HEK293 (cell line): ENCODE results near the gene AP3B1.

ENCODE experiments used
- CTCF ChIA-PET: fragments of 350-600 bp; formaldehyde crosslinking; extraction: SDS; loops from one replicate; lab custom pipeline; 2021; ENCODE audit warnings: antibody characterized with exemption; lab: Yijun Ruan, JAX
- POLR2A ChIA-PET: fragments of 300-600 bp; formaldehyde crosslinking; extraction: SDS; loops from one replicate; lab custom pipeline; 2020; ENCODE audit warnings: antibody characterized with exemption, inconsistent platforms; lab: Yijun Ruan, JAX
- H3K27ac ChIP-seq: fragments of 200-500 bp; sonication (Bioruptor generic); 2 replicates; pipeline ENCODE4 v1.5.1; 2014; ENCODE audit warnings: low read depth, low read length, control low read depth, inconsistent platforms; ENCODE audit errors: extremely low read depth
- H3K36me3 ChIP-seq, 2 experiments: fragments of 200-500 bp in 1 of 2; sonication (Bioruptor generic) in 1 of 2; 1 replicate in 1 of 2; 2 replicates in 1 of 2; pipeline ENCODE4 v1.5.1; 2014 to 2017; ENCODE audit warnings: inconsistent platforms in 2 of 2, low read length in 2 of 2; ENCODE audit not compliant: control insufficient read depth in 2 of 2, insufficient read depth in 1 of 2
- H3K4me1 ChIP-seq: fragments of 200-500 bp; sonication (Bioruptor generic); 2 replicates; pipeline ENCODE4 v1.5.1; 2014; ENCODE audit warnings: mild to moderate bottlenecking, low read length, inconsistent platforms; ENCODE audit not compliant: control insufficient read depth, insufficient read depth
- H3K4me3 ChIP-seq: 2 replicates; pipeline ENCODE4 v1.5.1; 2011; ENCODE audit warnings: low read depth, mild to moderate bottlenecking, control low read depth, low read length, moderate library complexity
- H3K9me3 ChIP-seq: fragments of 200-500 bp; sonication (Bioruptor generic); 2 replicates; pipeline ENCODE4 v1.5.1; 2014; ENCODE audit warnings: low read depth, low read length, inconsistent platforms; ENCODE audit not compliant: control insufficient read depth, insufficient read depth
- GLIS1 ChIP-seq: fragments of 450-650 bp; formaldehyde crosslinking; IDR thresholded peaks from 2 replicates; pipeline ENCODE4 v1.5.1; 2016; ENCODE audit warnings: missing biosample characterization, missing genetic modification characterization
- IKZF3 ChIP-seq: fragments of 450-650 bp; IDR thresholded peaks from 2 replicates; pipeline ENCODE4 v1.5.0; 2018; ENCODE audit warnings: missing biosample characterization, mild to moderate bottlenecking, missing genetic modification characterization, moderate library complexity
- MEIS1 ChIP-seq: sonication (generic); formaldehyde crosslinking; IDR thresholded peaks from 2 replicates; pipeline ENCODE4 v1.8.1; 2022; ENCODE audit warnings: missing genetic modification reagents, mild to moderate bottlenecking, borderline replicate concordance
- PRDM1 ChIP-seq: fragments of 450-650 bp; formaldehyde crosslinking; IDR thresholded peaks from 2 replicates; pipeline ENCODE4; 2016; ENCODE audit warnings: missing biosample characterization, missing genetic modification characterization
- RBAK ChIP-seq: fragments of 450-650 bp; formaldehyde crosslinking; IDR thresholded peaks from 2 replicates; pipeline ENCODE4 v1.5.1; 2016; ENCODE audit warnings: missing biosample characterization, missing genetic modification characterization
- SCRT2 ChIP-seq: fragments of 450-650 bp; formaldehyde crosslinking; IDR thresholded peaks from 2 replicates; pipeline ENCODE4 v1.5.1; 2016; ENCODE audit warnings: missing biosample characterization, missing genetic modification characterization
- YY1 ChIP-seq: fragments of 450-650 bp; formaldehyde crosslinking; IDR thresholded peaks from 2 replicates; pipeline ENCODE4 v1.5.1; 2018; ENCODE audit warnings: missing biosample characterization, missing genetic modification characterization
- ZBTB1 ChIP-seq: fragments of 450-650 bp; formaldehyde crosslinking; IDR thresholded peaks from 2 replicates; pipeline ENCODE4 v1.5.1; 2016; ENCODE audit warnings: missing biosample characterization, missing genetic modification characterization
- ZBTB17 ChIP-seq: fragments of 450-650 bp; formaldehyde crosslinking; IDR thresholded peaks from 2 replicates; pipeline ENCODE4 v1.5.1; 2016; ENCODE audit warnings: missing biosample characterization, missing genetic modification characterization
- ZBTB48 ChIP-seq: fragments of 450-650 bp; formaldehyde crosslinking; IDR thresholded peaks from 2 replicates; pipeline ENCODE4 v1.5.1; 2016; ENCODE audit warnings: missing biosample characterization, missing genetic modification characterization
- ZFP41 ChIP-seq: fragments of 450-650 bp; formaldehyde crosslinking; IDR thresholded peaks from 2 replicates; pipeline ENCODE4 v1.5.1; 2016; ENCODE audit warnings: missing biosample characterization, missing genetic modification characterization, borderline replicate concordance
- ZNF140 ChIP-seq: fragments of 450-650 bp; formaldehyde crosslinking; IDR thresholded peaks from 2 replicates; pipeline ENCODE4 v1.5.1; 2016; ENCODE audit warnings: missing biosample characterization, missing genetic modification characterization
- ZNF2 ChIP-seq: fragments of 450-650 bp; formaldehyde crosslinking; IDR thresholded peaks from 2 replicates; pipeline ENCODE4 v1.5.1; 2016; ENCODE audit warnings: missing biosample characterization, missing genetic modification characterization
- ZNF266 ChIP-seq: fragments of 450-650 bp; formaldehyde crosslinking; IDR thresholded peaks from 2 replicates; pipeline ENCODE4 v1.5.1; 2016; ENCODE audit warnings: missing biosample characterization, missing genetic modification characterization, low read depth
- ZNF324 ChIP-seq: fragments of 450-650 bp; formaldehyde crosslinking; IDR thresholded peaks from 2 replicates; pipeline ENCODE4 v1.5.1; 2016; ENCODE audit warnings: missing biosample characterization, missing genetic modification characterization
- ZNF366 ChIP-seq: fragments of 450-650 bp; formaldehyde crosslinking; conservative IDR thresholded peaks from 2 replicates; pipeline ENCODE4 v1.5.1; 2016; ENCODE audit warnings: missing biosample characterization, missing genetic modification characterization
- ZNF391 ChIP-seq: fragments of 450-650 bp; formaldehyde crosslinking; IDR thresholded peaks from 2 replicates; pipeline ENCODE4 v1.5.1; 2016; ENCODE audit warnings: low read depth, missing biosample characterization, missing genetic modification characterization, borderline replicate concordance
- ZNF521 ChIP-seq: fragments of 450-650 bp; formaldehyde crosslinking; IDR thresholded peaks from 2 replicates; pipeline ENCODE4 v1.5.1; 2017; ENCODE audit warnings: missing biosample characterization, mild to moderate bottlenecking, missing genetic modification characterization
- ZNF600 ChIP-seq: fragments of 450-650 bp; formaldehyde crosslinking; IDR thresholded peaks from 2 replicates; pipeline ENCODE4 v1.5.1; 2016; ENCODE audit warnings: missing biosample characterization, missing genetic modification characterization
- ZNF610 ChIP-seq: fragments of 450-650 bp; formaldehyde crosslinking; IDR thresholded peaks from 2 replicates; pipeline ENCODE4 v1.5.1; 2016; ENCODE audit warnings: missing biosample characterization, missing genetic modification characterization, borderline replicate concordance
- ZNF623 ChIP-seq: fragments of 450-650 bp; formaldehyde crosslinking; IDR thresholded peaks from 2 replicates; pipeline ENCODE4 v1.5.1; 2016; ENCODE audit warnings: missing biosample characterization, missing genetic modification characterization
- ZNF626 ChIP-seq: fragments of 450-650 bp; sonication (Bioruptor Pico); formaldehyde crosslinking; IDR thresholded peaks from 2 replicates; pipeline ENCODE4 v1.5.1; 2018; ENCODE audit warnings: missing biosample characterization, missing genetic modification characterization, inconsistent platforms
- ZNF677 ChIP-seq: fragments of 450-650 bp; IDR thresholded peaks from 2 replicates; pipeline ENCODE4 v1.5.0; 2018; ENCODE audit warnings: missing biosample characterization, mild to moderate bottlenecking, missing genetic modification characterization, moderate library complexity
- ZNF776 ChIP-seq: fragments of 450-650 bp; formaldehyde crosslinking; IDR thresholded peaks from 2 replicates; pipeline ENCODE4 v1.5.0; 2017; ENCODE audit warnings: missing biosample characterization, missing genetic modification characterization, borderline replicate concordance
- ZNF791 ChIP-seq: fragments of 450-650 bp; formaldehyde crosslinking; IDR thresholded peaks from 2 replicates; pipeline ENCODE4 v1.5.1; 2016; ENCODE audit warnings: missing biosample characterization, missing genetic modification characterization
- ZNF837 ChIP-seq: fragments of 450-650 bp; formaldehyde crosslinking; IDR thresholded peaks from 2 replicates; pipeline ENCODE4 v1.5.1; 2016; ENCODE audit warnings: missing biosample characterization, missing genetic modification characterization
- TF ChIP-seq, protein P1 (sequence below): fragments of 450-650 bp; formaldehyde crosslinking; IDR thresholded peaks from 2 replicates; pipeline ENCODE4 v1.5.1; 2016; ENCODE audit warnings: missing biosample characterization, missing genetic modification characterization
- TF ChIP-seq, protein P2 (sequence below): IDR thresholded peaks from 2 replicates; pipeline ENCODE4 v1.6.1; 2011; ENCODE audit warnings: mild to moderate bottlenecking, low read depth, low read length, borderline replicate concordance
- TF ChIP-seq, protein P3 (sequence below): fragments of 450-650 bp; formaldehyde crosslinking; IDR thresholded peaks from 2 replicates; pipeline ENCODE4 v1.5.1; 2017; ENCODE audit warnings: missing biosample characterization, missing genetic modification characterization
- TF ChIP-seq, protein P4 (sequence below): sonication (generic); formaldehyde crosslinking; IDR thresholded peaks from 2 replicates; pipeline ENCODE4 v1.8.1; 2022; ENCODE audit warnings: mild to moderate bottlenecking, moderate library complexity, missing genetic modification reagents

Gene AP3B1, protein sequence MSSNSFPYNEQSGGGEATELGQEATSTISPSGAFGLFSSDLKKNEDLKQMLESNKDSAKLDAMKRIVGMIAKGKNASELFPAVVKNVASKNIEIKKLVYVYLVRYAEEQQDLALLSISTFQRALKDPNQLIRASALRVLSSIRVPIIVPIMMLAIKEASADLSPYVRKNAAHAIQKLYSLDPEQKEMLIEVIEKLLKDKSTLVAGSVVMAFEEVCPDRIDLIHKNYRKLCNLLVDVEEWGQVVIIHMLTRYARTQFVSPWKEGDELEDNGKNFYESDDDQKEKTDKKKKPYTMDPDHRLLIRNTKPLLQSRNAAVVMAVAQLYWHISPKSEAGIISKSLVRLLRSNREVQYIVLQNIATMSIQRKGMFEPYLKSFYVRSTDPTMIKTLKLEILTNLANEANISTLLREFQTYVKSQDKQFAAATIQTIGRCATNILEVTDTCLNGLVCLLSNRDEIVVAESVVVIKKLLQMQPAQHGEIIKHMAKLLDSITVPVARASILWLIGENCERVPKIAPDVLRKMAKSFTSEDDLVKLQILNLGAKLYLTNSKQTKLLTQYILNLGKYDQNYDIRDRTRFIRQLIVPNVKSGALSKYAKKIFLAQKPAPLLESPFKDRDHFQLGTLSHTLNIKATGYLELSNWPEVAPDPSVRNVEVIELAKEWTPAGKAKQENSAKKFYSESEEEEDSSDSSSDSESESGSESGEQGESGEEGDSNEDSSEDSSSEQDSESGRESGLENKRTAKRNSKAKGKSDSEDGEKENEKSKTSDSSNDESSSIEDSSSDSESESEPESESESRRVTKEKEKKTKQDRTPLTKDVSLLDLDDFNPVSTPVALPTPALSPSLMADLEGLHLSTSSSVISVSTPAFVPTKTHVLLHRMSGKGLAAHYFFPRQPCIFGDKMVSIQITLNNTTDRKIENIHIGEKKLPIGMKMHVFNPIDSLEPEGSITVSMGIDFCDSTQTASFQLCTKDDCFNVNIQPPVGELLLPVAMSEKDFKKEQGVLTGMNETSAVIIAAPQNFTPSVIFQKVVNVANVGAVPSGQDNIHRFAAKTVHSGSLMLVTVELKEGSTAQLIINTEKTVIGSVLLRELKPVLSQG

DNA sequence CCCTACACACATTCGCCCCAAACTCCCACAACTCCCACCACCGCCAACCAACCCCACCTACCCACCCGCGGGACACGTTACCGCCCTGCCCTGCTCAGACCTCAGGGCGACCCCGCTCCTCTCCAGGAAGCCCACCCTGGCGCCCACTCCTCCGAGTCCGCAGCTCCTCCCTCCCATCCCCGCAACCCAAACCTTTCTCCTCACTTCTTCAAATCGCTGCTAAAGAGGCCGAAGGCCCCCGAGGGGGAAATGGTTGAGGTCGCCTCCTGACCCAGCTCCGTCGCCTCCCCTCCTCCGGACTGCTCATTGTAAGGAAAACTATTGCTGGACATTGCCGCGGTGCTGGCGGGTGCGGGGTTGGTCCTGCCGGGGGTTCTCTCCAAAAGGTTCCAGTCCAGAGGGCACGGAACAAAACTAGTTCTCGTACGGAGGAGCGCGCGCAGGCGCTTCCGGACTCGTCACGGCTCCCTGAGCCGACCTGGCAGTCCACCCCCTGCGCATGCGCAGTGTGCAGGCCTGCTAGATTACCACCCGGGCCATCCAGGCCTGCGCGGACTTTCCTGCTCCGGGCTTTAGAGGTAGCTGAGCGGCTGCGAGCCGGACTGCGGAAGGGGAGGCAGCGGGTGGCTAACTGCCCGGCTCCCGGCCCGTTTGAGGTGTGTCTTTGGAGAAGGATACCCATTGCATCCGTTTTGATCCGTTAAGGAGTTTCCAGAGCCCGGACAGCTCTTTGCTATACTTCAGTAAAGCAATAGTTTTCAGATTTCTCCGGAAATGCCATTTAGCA lies at the start of gene AP3B1:
TSS of gene AP3B1 (minus strand) at position 451 of the 787 bp plus-strand sequence. CDS start at position 332, 119 bp downstream.
- H3K9me3 ChIP-seq: no peaks in the 10 kb centered on the region
- H3K27ac ChIP-seq: peak within 1 kb of the TSS; percentile 62
- H3K4me3 ChIP-seq: peak within 1 kb of the TSS; percentile 72
- H3K36me3 ChIP-seq: no peaks in the 10 kb centered on the region
- H3K4me1 ChIP-seq: no peaks in the 10 kb centered on the region
- CTCF ChIA-PET: interaction anchor here (0.5 to 1.8 kb wide), 4 partner anchors 10 to 653 kb away, joined by 3 to 9 read pairs (median 4); partner anchors contain the start of gene SCAMP1
- POLR2A ChIA-PET: interaction anchor here (0.9 to 3.9 kb wide), 5 partner anchors 9 to 211 kb away, joined by 3 to 38 read pairs (median 3); partner anchors contain the start of gene SCAMP1
- TF ChIP-seq ZNF677 (tag by site-specific recombination) (no peak), ZNF776 (tag by site-specific recombination) (no peak), IKZF3 (tag by site-specific recombination) (peak; percentile 91), ZNF626 (tag by site-specific recombination) (no peak), ZNF266 (no peak), ZNF610 (tag by site-specific recombination) (no peak), ZBTB48 (tag by site-specific recombination) (peak; percentile 89; the same call in 1 of the 2 replicates), ZBTB1 (no peak), ZNF140 (tag by site-specific recombination) (no peak), ZNF623 (tag by site-specific recombination) (peak; percentile 14; the same call in 1 of the 2 replicates), ZNF391 (tag by site-specific recombination) (no peak; the same call in 1 of the 2 replicates), SCRT2 (tag by site-specific recombination) (no peak), ZNF324 (tag by site-specific recombination) (no peak), MEIS1 (no peak), ZNF366 (tag by site-specific recombination) (no peak), ZFP41 (tag by site-specific recombination) (no peak), ZNF2 (no peak), ZBTB17 (tag by site-specific recombination) (no peak), ZNF837 (tag by site-specific recombination) (no peak), YY1 (no peak), GLIS1 (tag by site-specific recombination) (no peak), RBAK (no peak), ZNF791 (no peak), ZNF600 (0 out of 2 replicates have a peak, but pooled peaks have one; percentile 96), ZNF521 (tag by site-specific recombination) (no peak), PRDM1 (no peak; the same call in none of the 2 replicates)
- TF ChIP-seq, protein P1, sequence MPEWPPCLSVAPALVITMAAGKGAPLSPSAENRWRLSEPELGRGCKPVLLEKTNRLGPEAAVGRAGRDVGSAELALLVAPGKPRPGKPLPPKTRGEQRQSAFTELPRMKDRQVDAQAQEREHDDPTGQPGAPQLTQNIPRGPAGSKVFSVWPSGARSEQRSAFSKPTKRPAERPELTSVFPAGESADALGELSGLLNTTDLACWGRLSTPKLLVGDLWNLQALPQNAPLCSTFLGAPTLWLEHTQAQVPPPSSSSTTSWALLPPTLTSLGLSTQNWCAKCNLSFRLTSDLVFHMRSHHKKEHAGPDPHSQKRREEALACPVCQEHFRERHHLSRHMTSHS (tag by site-specific recombination): no peak
- TF ChIP-seq, protein P2, sequence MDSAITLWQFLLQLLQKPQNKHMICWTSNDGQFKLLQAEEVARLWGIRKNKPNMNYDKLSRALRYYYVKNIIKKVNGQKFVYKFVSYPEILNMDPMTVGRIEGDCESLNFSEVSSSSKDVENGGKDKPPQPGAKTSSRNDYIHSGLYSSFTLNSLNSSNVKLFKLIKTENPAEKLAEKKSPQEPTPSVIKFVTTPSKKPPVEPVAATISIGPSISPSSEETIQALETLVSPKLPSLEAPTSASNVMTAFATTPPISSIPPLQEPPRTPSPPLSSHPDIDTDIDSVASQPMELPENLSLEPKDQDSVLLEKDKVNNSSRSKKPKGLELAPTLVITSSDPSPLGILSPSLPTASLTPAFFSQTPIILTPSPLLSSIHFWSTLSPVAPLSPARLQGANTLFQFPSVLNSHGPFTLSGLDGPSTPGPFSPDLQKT: no peak
- TF ChIP-seq, protein P3, sequence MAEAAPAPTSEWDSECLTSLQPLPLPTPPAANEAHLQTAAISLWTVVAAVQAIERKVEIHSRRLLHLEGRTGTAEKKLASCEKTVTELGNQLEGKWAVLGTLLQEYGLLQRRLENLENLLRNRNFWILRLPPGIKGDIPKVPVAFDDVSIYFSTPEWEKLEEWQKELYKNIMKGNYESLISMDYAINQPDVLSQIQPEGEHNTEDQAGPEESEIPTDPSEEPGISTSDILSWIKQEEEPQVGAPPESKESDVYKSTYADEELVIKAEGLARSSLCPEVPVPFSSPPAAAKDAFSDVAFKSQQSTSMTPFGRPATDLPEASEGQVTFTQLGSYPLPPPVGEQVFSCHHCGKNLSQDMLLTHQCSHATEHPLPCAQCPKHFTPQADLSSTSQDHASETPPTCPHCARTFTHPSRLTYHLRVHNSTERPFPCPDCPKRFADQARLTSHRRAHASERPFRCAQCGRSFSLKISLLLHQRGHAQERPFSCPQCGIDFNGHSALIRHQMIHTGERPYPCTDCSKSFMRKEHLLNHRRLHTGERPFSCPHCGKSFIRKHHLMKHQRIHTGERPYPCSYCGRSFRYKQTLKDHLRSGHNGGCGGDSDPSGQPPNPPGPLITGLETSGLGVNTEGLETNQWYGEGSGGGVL (tag by site-specific recombination): peak; percentile 87
- TF ChIP-seq, protein P4, sequence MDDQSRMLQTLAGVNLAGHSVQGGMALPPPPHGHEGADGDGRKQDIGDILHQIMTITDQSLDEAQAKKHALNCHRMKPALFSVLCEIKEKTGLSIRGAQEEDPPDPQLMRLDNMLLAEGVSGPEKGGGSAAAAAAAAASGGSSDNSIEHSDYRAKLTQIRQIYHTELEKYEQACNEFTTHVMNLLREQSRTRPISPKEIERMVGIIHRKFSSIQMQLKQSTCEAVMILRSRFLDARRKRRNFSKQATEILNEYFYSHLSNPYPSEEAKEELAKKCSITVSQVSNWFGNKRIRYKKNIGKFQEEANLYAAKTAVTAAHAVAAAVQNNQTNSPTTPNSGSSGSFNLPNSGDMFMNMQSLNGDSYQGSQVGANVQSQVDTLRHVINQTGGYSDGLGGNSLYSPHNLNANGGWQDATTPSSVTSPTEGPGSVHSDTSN (CRISPR knock-in tag): no peak
